Measurements from ENCODE around the gene RGS17. TPM values are rescaled to one million over a fixed set of nuclear protein-coding genes. Genes with fewer than 3 reads are reported as not detected.
"Not testable (repeated sequence)": the region's sequence is repeated elsewhere in the genome, so short reads cannot be mapped to it uniquely, and the experiment has no call there.

The RGS17 gene
- total RNA-seq, 1 donor from 2014 or later: not detected

GRCh38 chr6:153145591-153145990, 14.5 kb upstream of the RGS17 start:
- Mint-ChIP-seq H3K27me3 (ENCODE audit: low read depth) (no peaks in the 10 kb centered on the region), H3K36me3 (ENCODE audit: low read depth) (no peaks in the 10 kb centered on the region), H3K9me3 (no peaks in the 10 kb centered on the region), H3K27ac (no peak overlapping the region), H3K4me3 (ENCODE audit: low read depth) (no peak overlapping the region), H3K4me1 (ENCODE audit: low read depth) (no peaks in the 10 kb centered on the region)
- intact Hi-C loops (cut with micrococcal nuclease): no loop called here
- no peak for DNase-seq (ENCODE audit: low spot score)

GRCh38 chr6:153143200-153143599, 12.1 kb upstream of the RGS17 start:
- no peak for DNase-seq (ENCODE audit: low spot score)
- Mint-ChIP-seq H3K36me3 (ENCODE audit: low read depth) (no peaks in the 10 kb centered on the region), H3K9me3 (no peaks in the 10 kb centered on the region), H3K4me3 (ENCODE audit: low read depth) (no peak overlapping the region), H3K4me1 (ENCODE audit: low read depth) (no peaks in the 10 kb centered on the region), H3K27ac (no peak overlapping the region), H3K27me3 (ENCODE audit: low read depth) (no peaks in the 10 kb centered on the region)
- intact Hi-C loops (cut with micrococcal nuclease): no loop called here

- intact Hi-C loops (cut with micrococcal nuclease): no loop called here
- H3K4me3 Mint-ChIP-seq (ENCODE audit: low read depth): no peak overlapping the region
- no peak for DNase-seq (ENCODE audit: low spot score)
- no peak overlapping the region for H3K27ac Mint-ChIP-seq
- H3K4me1 Mint-ChIP-seq (ENCODE audit: low read depth): no peaks in the 10 kb centered on the region
- H3K27me3 Mint-ChIP-seq (ENCODE audit: low read depth): no peaks in the 10 kb centered on the region
- H3K9me3 Mint-ChIP-seq: no peaks in the 10 kb centered on the region
- H3K36me3 Mint-ChIP-seq (ENCODE audit: low read depth): no peaks in the 10 kb centered on the region
Observed at GRCh38 chr6:153140299-153140698, 9.2 kb upstream of the RGS17 start.

DNA sequence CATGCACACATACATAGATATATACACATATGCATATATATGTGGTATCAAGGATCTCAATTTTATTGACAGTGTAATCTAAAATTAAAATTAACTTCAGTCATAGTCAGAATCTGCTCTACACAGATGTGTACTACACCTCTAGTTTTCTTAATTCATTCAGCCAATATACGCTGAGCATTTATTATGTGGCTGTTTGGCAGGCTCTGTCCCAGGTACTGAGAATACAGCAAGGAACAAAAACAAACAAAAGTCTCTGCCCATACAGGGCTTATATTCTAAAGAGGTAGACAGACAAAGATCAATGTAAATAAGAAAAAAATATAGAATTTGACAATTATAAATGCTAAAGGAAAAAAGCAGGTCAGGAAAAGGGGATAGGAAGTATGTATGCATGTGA, 7.8 kb upstream of the RGS17 start:
- no peaks in the 10 kb centered on the region for H3K4me1 Mint-ChIP-seq (ENCODE audit: low read depth)
- no peaks in the 10 kb centered on the region for H3K36me3 Mint-ChIP-seq (ENCODE audit: low read depth)
- intact Hi-C loops (cut with micrococcal nuclease): no loop called here
- no peak for DNase-seq (ENCODE audit: low spot score)
- no peak overlapping the region for H3K4me3 Mint-ChIP-seq (ENCODE audit: low read depth)
- H3K9me3 Mint-ChIP-seq: no peaks in the 10 kb centered on the region
- H3K27ac Mint-ChIP-seq: no peak overlapping the region
- no peaks in the 10 kb centered on the region for H3K27me3 Mint-ChIP-seq (ENCODE audit: low read depth)

- Mint-ChIP-seq H3K36me3 (ENCODE audit: low read depth) (no peaks in the 10 kb centered on the region), H3K4me3 (ENCODE audit: low read depth) (no peak overlapping the region), H3K27ac (no peak overlapping the region), H3K9me3 (no peaks in the 10 kb centered on the region), H3K27me3 (ENCODE audit: low read depth) (peaks cover 15% of the 10 kb centered on the region), H3K4me1 (ENCODE audit: low read depth) (peaks cover 2% of the 10 kb centered on the region)
- no peak for DNase-seq (ENCODE audit: low spot score)
- intact Hi-C loops (cut with micrococcal nuclease): no loop called here
Observed at GRCh38 chr6:153135681-153136080, 4.6 kb upstream of the RGS17 start.

DNA sequence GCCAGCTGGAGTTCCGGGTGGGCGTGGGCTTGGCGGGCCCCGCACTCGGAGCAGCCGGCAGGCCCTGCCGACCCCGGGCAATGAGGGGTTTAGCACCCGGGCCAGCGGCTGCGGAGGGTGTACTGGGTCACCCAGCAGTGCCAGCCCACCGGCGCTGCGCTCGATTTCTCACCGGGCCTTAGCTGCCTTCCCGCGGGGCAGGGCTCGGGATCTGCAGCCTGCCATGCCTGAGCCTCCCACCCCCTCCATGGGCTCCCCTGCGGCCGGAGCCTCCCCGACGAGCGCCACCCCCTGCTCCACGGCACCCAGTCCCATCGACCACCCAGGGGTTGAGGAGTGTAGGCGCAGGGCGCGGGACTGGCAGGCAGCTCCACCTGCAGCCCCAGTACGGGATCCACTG, 2.6 kb upstream of the RGS17 start:
- DNase-seq (ENCODE audit: low spot score); H3K36me3 Mint-ChIP-seq (ENCODE audit: low read depth); intact Hi-C loops (cut with micrococcal nuclease); H3K4me1 Mint-ChIP-seq (ENCODE audit: low read depth); H3K27ac Mint-ChIP-seq; H3K9me3 Mint-ChIP-seq; H3K4me3 Mint-ChIP-seq (ENCODE audit: low read depth): not testable (repeated sequence)
- H3K27me3 Mint-ChIP-seq (ENCODE audit: low read depth): peaks cover 30% of the 10 kb centered on the region

DNA sequence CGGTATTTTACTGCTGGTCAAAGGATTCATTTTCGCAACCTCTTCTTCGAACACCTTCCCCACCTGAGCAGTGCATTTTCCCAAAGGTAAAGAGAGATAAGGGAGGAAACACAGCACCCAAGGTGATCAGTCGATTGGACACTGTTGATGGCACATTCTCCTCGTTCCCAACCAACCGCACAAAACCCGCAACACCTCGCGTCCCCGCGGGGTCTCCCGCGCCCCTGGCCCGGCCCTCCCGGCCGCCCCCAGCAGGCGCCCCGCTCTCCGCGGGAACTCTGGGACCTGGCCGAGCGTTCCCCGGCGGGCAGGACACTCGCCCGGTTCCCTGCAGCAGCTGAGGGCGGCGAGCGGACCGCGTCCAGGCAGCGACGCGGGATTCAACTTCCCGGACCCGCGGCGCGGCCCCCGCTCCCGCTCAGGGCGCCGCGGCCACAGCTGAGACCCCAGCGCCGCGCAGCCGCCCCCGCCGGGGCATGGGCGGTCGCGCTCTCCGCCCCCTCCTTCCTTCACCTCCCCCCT, 506 bp downstream of the RGS17 start:
- no peak for DNase-seq (ENCODE audit: low spot score)
- H3K4me3 Mint-ChIP-seq (ENCODE audit: low read depth): peak overlapping the region; percentile 71
- peaks cover 6% of the 10 kb centered on the region for H3K4me1 Mint-ChIP-seq (ENCODE audit: low read depth)
- H3K36me3 Mint-ChIP-seq (ENCODE audit: low read depth): no peaks in the 10 kb centered on the region
- no peak overlapping the region for H3K27ac Mint-ChIP-seq
- H3K27me3 Mint-ChIP-seq (ENCODE audit: low read depth): peaks cover 43% of the 10 kb centered on the region
- intact Hi-C loops (cut with micrococcal nuclease): no loop called here
- H3K9me3 Mint-ChIP-seq: no peaks in the 10 kb centered on the region

DNA sequence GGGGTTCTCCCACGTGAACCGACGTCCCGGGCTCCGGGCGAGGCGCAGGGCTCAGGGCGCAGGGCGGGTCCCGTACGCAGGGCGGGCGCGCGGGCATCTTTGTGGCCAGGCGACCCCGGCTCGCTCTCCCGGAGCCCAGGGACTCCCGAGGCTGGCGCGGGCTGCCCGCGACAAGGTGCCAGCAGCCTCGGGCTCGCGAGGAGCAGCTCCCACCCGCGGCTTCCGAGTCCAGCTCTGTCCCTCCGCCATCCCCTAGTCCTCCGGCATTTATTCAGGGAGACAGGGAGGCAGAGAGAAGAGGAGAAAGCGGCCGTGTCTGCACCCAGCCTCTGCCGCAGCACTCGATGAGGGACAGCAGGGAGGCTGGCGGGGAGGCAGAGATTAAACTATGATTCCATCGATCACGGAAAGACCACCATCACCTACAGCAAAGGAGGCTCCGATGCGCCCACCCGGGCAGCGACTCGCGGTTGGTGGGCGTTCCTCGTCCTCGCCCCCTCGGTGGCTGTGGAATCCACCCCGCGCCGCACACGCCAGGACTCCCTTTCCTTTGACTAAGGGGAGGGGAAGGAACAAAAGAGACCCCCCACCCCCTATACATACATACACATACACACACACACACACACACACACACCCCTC, 1.1 kb downstream of the RGS17 start:
- H3K36me3 Mint-ChIP-seq (ENCODE audit: low read depth): no peaks in the 10 kb centered on the region
- DNase-seq (ENCODE audit: low spot score): no peak
- no peak overlapping the region for H3K27ac Mint-ChIP-seq
- intact Hi-C loops (cut with micrococcal nuclease): no loop called here
- peak overlapping the region; percentile 34 for H3K4me3 Mint-ChIP-seq (ENCODE audit: low read depth)
- H3K4me1 Mint-ChIP-seq (ENCODE audit: low read depth): peaks cover 6% of the 10 kb centered on the region
- H3K27me3 Mint-ChIP-seq (ENCODE audit: low read depth): peaks cover 44% of the 10 kb centered on the region
- no peaks in the 10 kb centered on the region for H3K9me3 Mint-ChIP-seq

DNA sequence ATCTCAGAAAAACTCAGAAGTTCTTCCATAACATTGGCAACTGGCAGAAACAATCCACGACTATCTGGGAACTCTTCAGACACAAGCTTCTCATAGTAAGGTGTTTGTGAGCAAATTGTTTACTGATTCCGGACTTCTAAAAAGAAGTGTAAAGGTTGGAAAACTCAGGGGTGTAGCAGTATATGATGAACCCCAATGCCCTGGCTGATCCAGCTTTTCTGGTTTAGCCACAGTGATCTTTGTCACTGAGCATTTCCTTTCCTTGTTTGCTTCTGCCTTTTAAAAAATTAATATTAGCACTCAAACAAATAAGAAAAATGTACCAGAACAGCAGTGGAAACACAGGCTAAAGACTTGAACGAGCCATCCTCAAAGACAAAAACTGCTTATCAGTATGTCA, 4.9 kb downstream of the RGS17 start:
- no peak for DNase-seq (ENCODE audit: low spot score)
- peaks cover 38% of the 10 kb centered on the region for H3K27me3 Mint-ChIP-seq (ENCODE audit: low read depth)
- no peak overlapping the region for H3K27ac Mint-ChIP-seq
- no peak overlapping the region for H3K4me3 Mint-ChIP-seq (ENCODE audit: low read depth)
- peaks cover 6% of the 10 kb centered on the region for H3K4me1 Mint-ChIP-seq (ENCODE audit: low read depth)
- no peaks in the 10 kb centered on the region for H3K36me3 Mint-ChIP-seq (ENCODE audit: low read depth)
- H3K9me3 Mint-ChIP-seq: no peaks in the 10 kb centered on the region
- intact Hi-C loops (cut with micrococcal nuclease): no loop called here

- no peaks in the 10 kb centered on the region for H3K36me3 Mint-ChIP-seq (ENCODE audit: low read depth)
- H3K4me3 Mint-ChIP-seq (ENCODE audit: low read depth): no peak overlapping the region
- H3K9me3 Mint-ChIP-seq: no peaks in the 10 kb centered on the region
- intact Hi-C loops (cut with micrococcal nuclease): no loop called here
- peaks cover 3% of the 10 kb centered on the region for H3K4me1 Mint-ChIP-seq (ENCODE audit: low read depth)
- H3K27me3 Mint-ChIP-seq (ENCODE audit: low read depth): peaks cover 38% of the 10 kb centered on the region
- no peak for DNase-seq (ENCODE audit: low spot score)
- no peak overlapping the region for H3K27ac Mint-ChIP-seq
Observed at GRCh38 chr6:153125032-153125431, 6.0 kb downstream of the RGS17 start.

- Mint-ChIP-seq H3K9me3 (no peaks in the 10 kb centered on the region), H3K4me3 (ENCODE audit: low read depth) (no peak overlapping the region), H3K4me1 (ENCODE audit: low read depth) (peaks cover 2% of the 10 kb centered on the region), H3K27ac (no peak overlapping the region), H3K36me3 (ENCODE audit: low read depth) (no peaks in the 10 kb centered on the region), H3K27me3 (ENCODE audit: low read depth) (peaks cover 27% of the 10 kb centered on the region)
- DNase-seq (ENCODE audit: low spot score): no peak
- intact Hi-C loops (cut with micrococcal nuclease): no loop called here
Observed at GRCh38 chr6:153123801-153124200, 7.3 kb downstream of the RGS17 start.

- intact Hi-C loops (cut with micrococcal nuclease): no loop called here
- peaks cover 16% of the 10 kb centered on the region for H3K27me3 Mint-ChIP-seq (ENCODE audit: low read depth)
- H3K4me1 Mint-ChIP-seq (ENCODE audit: low read depth): peaks cover 6% of the 10 kb centered on the region
- no peak for DNase-seq (ENCODE audit: low spot score)
- H3K4me3 Mint-ChIP-seq (ENCODE audit: low read depth): no peak overlapping the region
- no peaks in the 10 kb centered on the region for H3K36me3 Mint-ChIP-seq (ENCODE audit: low read depth)
- H3K27ac Mint-ChIP-seq: no peak overlapping the region
- H3K9me3 Mint-ChIP-seq: no peaks in the 10 kb centered on the region
Observed at GRCh38 chr6:153121311-153121710, 9.8 kb downstream of the RGS17 start.

DNA sequence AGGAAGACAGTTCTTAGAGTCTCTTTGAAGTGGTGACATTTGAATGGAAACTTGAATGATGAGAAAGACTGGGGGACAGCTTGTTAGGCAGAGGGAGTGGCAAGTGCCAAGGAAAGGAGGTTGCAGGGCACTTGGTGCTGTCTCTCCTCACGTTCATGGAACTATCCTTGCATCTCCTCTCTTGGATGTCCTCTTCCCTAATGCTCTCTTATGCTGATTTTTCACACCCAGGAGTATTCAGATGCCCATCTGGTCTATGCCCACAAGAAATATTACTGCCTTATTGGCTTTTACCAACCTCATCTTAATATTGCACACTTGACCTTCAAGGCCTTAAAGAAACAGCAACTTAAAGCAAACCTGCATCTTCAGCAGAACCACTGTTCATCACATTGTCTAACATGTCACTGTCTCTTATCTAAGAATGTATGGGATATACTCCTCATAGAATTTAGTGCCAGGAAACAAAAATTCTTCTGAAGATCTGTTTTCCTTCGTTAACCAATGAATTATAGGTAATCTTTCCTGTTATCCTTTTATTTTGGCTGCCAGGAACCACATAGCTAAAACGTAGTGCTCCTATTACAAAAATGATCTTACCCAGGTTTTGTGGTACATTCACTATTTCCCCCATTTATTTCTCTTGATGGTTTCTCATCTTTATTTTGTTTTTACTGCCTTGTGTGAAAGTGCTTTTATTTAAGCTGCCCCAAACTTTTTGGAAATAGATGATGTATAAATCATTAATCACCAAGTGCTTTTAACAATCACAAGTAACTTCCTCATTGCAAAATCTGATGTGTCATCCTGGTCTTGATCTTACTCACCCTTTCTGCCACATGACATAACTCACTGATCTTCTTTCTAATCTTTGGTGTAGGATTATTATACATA, 12.8 kb downstream of the RGS17 start:
- H3K27me3 Mint-ChIP-seq (ENCODE audit: low read depth): peaks cover 5% of the 10 kb centered on the region
- no peaks in the 10 kb centered on the region for H3K36me3 Mint-ChIP-seq (ENCODE audit: low read depth)
- peaks cover 5% of the 10 kb centered on the region for H3K9me3 Mint-ChIP-seq
- peaks cover 6% of the 10 kb centered on the region for H3K4me1 Mint-ChIP-seq (ENCODE audit: low read depth)
- intact Hi-C loops (cut with micrococcal nuclease): no loop called here
- no peak for DNase-seq (ENCODE audit: low spot score)
- no peak overlapping the region for H3K27ac Mint-ChIP-seq
- H3K4me3 Mint-ChIP-seq (ENCODE audit: low read depth): no peak overlapping the region

All from activated T-helper 2 cell treated with anti-CD3 and anti-CD28 coated beads, Interferon-gamma antibody, Interleukin-2, Interleukin-4, amounts not matched to agents 10 μg/mL and 5 μg/mL and 100 μg/mL, durations not matched to agents 14 hours and 24 hours and 36 hours (primary cell).